Adrenal gland (tissue), 5 donors: ENCODE data around the gene BMPR1B.

Experiments
- POLR2A ChIP-seq, 2 donors: fragments of 450-650 bp; IDR thresholded peaks; one replicate each; pipeline ENCODE4 v1.6.1; 2017; ENCODE audit warnings: antibody characterized with exemption in 2 of 2, mild to moderate bottlenecking in 2 of 2, moderate library complexity in 1 of 2
- TF ChIP-seq, protein P1 (sequence below), 6 experiments: fragments of 450-650 bp in 4 of 6; fragments of 200-600 bp in 2 of 6; sonication (generic) in 1 of 6; IDR thresholded peaks; 1 replicate in 5 of 6; 2 replicates in 1 of 6; pipeline versions ENCODE4 v1.5.1 to v1.8.0; 2016 to 2021; ENCODE audit warnings: antibody characterized with exemption in 6 of 6, mild to moderate bottlenecking in 2 of 6, moderate library complexity in 1 of 6
- donor health status: DM: no; HTN: no; CAD: no.

DNA sequence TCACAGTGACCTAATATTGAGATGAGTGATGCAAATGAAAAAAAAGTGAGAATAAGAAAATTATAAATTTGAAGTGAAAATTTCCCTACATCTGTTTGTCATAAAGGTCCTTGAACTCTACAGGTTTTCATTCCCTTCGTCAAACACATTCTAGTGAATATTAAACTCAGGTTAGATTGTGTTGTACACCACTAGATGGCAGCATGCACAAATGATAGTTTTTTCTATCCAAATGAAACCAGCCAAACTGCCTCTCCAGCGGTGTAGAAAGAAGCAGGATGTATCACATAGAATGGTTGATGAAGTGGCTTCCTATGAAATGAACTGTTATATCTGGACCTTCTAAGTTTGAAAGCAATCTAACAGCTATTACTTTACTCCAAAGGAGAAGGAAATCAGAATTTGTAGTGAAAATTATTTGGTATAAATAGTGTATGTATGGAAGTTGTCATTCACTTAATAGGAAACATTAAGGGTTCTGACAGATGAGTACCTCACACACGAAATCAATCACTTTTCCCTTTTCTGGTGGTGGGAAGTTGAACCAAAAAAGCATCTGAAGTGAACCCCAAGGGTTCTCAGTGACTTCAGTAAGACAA lies 408.3 kb downstream of the BMPR1B start:
- TF ChIP-seq, protein P1, sequence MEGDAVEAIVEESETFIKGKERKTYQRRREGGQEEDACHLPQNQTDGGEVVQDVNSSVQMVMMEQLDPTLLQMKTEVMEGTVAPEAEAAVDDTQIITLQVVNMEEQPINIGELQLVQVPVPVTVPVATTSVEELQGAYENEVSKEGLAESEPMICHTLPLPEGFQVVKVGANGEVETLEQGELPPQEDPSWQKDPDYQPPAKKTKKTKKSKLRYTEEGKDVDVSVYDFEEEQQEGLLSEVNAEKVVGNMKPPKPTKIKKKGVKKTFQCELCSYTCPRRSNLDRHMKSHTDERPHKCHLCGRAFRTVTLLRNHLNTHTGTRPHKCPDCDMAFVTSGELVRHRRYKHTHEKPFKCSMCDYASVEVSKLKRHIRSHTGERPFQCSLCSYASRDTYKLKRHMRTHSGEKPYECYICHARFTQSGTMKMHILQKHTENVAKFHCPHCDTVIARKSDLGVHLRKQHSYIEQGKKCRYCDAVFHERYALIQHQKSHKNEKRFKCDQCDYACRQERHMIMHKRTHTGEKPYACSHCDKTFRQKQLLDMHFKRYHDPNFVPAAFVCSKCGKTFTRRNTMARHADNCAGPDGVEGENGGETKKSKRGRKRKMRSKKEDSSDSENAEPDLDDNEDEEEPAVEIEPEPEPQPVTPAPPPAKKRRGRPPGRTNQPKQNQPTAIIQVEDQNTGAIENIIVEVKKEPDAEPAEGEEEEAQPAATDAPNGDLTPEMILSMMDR (IDR thresholded peaks at IDR 0.05): peak; percentile 64 to 79 (median 74)
- no peak for TF ChIP-seq POLR2A (IDR thresholded peaks at IDR 0.05)
